NCI-H82 treated with DMSO at 0.1 percent for 48 hours (cell line): Measurements from ENCODE around the gene OR2A12.
"Not testable (repeated sequence)": the region's sequence is repeated elsewhere in the genome, so short reads cannot be mapped to it uniquely, and the experiment has no call there.

Experiments
- DNase-seq: peaks from one replicate; lab custom pipeline; 2025; ENCODE audit not compliant: unreplicated experiment; lab: John Stamatoyannopoulos, UW

OR2A12 gene

GRCh38 chr7:144085978-144086377 lies at the start of gene OR2A12:
TSS of gene OR2A12 (plus strand) at chr7:144086278. CDS start at chr7:144095108, 8,830 bp downstream.
- DNase-seq: no peak

- no peak for DNase-seq
Measured at GRCh38 chr7:144036302-144036885, 49.7 kb upstream of the OR2A12 start.

- DNase-seq: no peak
Measured at GRCh38 chr7:144037414-144038035, 48.6 kb upstream of the OR2A12 start.

- no peak for DNase-seq
Measured at GRCh38 chr7:144038887-144039286, 47.2 kb upstream of the OR2A12 start.

- DNase-seq: no peak
Measured at GRCh38 chr7:144048648-144049047, 37.4 kb upstream of the OR2A12 start, which contains the start of gene OR2A5. TSS of gene OR2A5 (plus strand) at chr7:144048948. CDS start at chr7:144050402, 1,454 bp downstream.

GRCh38 chr7:144049491-144049890 lies 36.6 kb upstream of the OR2A12 start:
- DNase-seq: peak; percentile 31

- peak; percentile 87 for DNase-seq
Measured at GRCh38 chr7:144050093-144050492, 36.0 kb upstream of the OR2A12 start.

GRCh38 chr7:144050884-144051283 lies 35.2 kb upstream of the OR2A12 start:
- not testable (repeated sequence) for DNase-seq

GRCh38 chr7:144057954-144058353 lies 28.1 kb upstream of the OR2A12 start:
- DNase-seq: no peak

GRCh38 chr7:144063710-144064109 lies 22.4 kb upstream of the OR2A12 start:
- no peak for DNase-seq

GRCh38 chr7:144069511-144069910 lies 16.6 kb upstream of the OR2A12 start, which contains the start of gene OR2A25:
TSS of gene OR2A25 (plus strand) at chr7:144069811. CDS start at chr7:144074220, 4,409 bp downstream.
- no peak for DNase-seq

- peak; percentile 12 for DNase-seq
Measured at GRCh38 chr7:144069953-144070352, 16.1 kb upstream of the OR2A12 start.

GRCh38 chr7:144074374-144074773 lies 11.7 kb upstream of the OR2A12 start:
- no peak for DNase-seq

GRCh38 chr7:144086730-144087129 lies 652 bp downstream of the OR2A12 start:
- DNase-seq: no peak

GRCh38 chr7:144087230-144087629 lies 1.2 kb downstream of the OR2A12 start:
- DNase-seq: no peak

- no peak for DNase-seq
Measured at GRCh38 chr7:144090667-144091066, 4.6 kb downstream of the OR2A12 start.

GRCh38 chr7:144098776-144099175 lies 12.7 kb downstream of the OR2A12 start:
- no peak for DNase-seq

GRCh38 chr7:144100607-144101006 lies 14.5 kb downstream of the OR2A12 start:
- no peak for DNase-seq

- no peak for DNase-seq
Measured at GRCh38 chr7:144102041-144102440, 16.0 kb downstream of the OR2A12 start.

- DNase-seq: no peak
Measured at GRCh38 chr7:144105211-144105610, 19.1 kb downstream of the OR2A12 start.

GRCh38 chr7:144109283-144109682 lies 23.2 kb downstream of the OR2A12 start, which contains the start of gene OR2A2:
TSS of gene OR2A2 (plus strand) at chr7:144109583. CDS start at chr7:144109583, 0 bp downstream.
- no peak for DNase-seq

- no peak for DNase-seq
Measured at GRCh38 chr7:144110272-144110671, 24.2 kb downstream of the OR2A12 start.

GRCh38 chr7:144113651-144114050 lies 27.6 kb downstream of the OR2A12 start:
- DNase-seq: no peak
